HG02678 (cell line): ENCODE data around the gene GPX5.

Experiments used
- ATAC-seq: cut with Tn5 transposase; IDR thresholded peaks from one replicate; pipeline ENCODE4 v1.9.1; 2021; ENCODE audit warnings: mild to moderate bottlenecking, moderate library complexity; ENCODE audit not compliant: unreplicated experiment

The GPX5 gene

DNA sequence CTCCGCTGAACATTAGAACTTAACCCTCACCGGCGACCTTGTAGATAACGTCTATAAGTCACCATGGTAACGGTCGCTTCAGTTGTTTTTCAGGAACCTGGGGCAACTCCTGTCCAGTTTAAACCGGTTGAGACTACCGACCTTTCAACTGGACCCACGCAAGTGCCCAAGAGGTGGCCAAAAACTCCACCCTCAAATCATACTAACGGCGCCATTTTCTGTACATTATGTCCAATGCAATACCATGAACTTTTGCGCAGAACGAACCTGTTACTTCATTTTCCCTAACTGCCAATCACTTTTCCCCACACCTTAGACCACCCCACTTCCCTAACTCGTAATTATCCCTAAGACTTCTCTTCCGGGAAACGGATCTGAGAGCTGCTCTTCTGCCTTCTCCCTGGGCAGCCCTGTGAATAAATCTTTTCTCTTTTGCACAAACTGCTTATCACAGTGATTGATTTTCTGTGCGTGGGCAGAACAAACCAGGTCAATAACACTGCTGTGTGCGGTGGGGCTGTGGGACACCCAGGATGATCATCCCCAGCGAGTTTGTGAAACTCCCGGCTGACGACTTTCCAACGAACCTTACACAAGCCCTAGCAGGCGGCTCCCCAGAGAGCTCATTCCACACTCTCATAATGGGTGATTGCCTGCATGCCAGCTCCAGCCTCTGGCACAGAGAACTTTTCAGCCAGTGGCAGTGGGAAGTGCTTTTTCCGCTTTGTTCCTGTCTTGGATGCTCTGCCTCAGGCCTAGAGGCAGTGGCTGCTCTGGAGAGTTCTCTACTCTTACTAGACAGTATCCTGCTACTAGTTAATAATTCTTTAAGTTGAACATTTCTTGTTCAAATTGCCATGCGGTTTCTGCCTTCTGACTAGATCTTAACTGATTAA lies 28.6 kb downstream of the GPX5 start:
- no peak for ATAC-seq

DNA sequence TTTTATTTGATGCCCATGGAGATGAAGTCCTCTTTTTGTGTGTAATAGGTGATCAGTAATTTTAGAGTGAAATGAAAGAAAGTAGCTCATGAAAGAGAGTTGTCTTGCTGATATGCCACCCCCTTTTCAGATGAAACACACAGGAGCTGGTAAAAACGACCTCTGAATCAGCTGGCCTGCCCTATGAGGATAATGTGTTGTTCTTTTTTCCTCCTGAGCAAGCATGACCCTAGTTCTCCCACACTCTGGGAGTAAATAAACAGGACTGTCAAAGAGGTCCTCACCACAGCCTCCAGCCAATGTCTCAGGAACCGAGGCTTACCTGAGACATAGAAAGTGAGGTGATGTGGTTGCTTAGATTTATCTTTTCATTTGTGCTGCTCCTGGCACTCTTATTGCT lies 29.5 kb downstream of the GPX5 start:
- ATAC-seq = no peak

DNA sequence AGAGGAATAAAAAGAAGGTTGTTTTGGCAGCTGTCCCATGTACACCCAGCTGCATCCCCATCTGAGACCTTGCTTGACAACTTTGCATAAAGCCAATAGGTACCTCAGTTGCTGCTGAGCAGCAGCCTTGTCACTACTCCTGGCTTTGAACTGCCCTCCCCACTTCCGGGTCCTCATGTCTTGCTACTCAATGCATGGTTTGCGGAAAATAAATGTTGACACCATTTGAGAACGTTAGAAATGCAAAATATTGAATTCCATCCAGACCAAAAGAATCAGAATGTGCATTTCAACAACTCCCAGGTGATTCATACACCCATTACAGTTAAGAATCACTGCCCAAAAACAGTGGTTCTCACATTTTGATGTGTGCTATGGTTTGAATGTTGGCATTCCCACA lies 32.9 kb downstream of the GPX5 start:
- no peak for ATAC-seq

DNA sequence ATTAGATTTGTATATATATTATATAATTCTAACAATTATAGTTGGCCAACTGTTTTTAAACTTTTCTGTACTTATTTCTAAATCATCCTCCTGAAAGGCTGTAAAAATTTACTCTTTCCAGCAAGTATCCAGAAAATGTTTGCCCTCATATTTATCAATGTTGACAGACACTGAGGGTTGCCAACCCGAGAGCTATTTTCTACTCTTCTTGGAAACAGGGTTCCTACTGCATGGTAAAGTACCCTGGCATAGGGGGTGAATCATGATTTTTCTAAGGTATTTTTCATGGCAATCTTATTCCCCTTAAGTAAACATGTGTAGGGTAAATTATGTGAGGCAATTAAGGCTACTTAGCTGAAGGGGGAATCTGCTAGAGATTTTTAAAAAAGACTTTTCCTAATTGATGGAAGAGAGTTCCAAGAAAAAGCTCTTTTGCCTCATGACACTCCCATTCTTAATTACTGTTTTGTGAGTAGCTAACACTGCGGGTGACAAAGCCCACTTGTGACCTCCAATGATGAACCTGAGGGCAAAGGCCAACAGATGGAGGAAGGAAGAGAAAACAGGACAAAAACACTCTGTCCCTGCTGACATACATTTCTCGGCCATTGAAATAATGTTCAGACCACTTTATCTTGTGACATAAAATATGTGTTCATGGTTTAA lies 37.9 kb downstream of the GPX5 start:
- ATAC-seq = no peak

DNA sequence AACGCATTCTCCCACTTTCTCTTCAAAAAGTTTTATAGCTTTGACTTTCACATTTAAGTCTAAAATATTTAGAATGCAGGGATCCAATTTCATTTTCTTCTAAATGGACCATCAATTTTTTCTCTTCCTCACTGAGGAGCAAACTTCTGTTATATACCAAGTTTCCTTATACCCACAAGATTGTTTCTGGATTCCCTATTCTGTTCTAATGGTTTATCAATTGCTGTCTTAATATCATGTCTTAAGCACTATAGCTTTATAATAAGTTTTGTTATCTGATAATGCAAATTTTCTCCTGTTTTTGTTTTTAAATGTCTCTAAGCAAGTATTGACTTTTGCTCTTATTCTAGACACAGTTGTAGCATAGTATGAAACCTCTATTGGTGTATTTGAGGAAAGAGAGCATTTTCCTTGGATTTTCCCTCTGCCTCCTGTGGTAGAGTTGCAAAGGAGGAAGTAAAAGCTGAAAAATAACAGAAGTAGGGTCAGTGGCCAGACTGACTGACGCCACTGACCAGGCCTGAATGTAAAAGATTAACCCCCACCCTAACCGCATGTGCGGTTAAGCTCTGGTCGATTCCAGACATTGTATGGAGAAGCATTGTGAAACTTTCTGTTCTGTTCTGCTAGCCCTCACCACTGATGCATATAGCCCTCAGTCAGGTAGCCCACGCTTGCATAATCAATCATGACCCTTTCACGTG lies 40.3 kb downstream of the GPX5 start:
- ATAC-seq = no peak

DNA sequence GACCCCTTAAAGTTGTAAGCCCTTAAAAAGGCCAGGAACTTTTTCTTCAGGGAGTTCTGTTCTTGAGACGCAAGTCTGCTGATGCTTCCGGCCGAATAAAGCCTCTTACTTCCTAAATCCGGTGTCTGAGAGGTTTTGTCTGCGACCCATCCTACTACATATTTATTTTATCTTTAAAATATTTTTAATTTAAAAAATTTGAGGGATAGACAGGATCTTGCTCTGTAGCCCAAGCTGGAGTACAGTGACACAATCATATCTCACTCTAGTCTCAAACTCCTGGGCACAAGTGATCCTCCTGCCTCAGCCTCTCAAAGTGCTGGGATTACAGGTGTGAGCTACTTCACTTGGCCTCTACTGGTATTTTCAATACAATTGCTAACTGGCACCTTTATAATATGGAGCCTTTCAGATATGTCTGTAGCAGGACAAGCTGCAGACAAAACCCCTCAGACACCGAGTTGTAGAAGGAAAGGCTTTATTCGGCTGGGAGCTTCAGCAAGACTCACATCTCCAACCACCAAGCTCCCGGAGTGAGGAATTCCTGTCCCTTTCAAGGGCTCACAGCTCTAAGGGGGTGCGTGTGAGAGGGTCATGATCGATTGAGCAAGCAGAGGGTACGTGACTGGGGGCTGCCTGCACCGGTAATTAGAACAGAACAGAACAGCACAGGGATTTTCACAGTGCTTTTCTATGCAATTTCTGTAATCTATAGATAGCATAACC lies 41.0 kb downstream of the GPX5 start:
- ATAC-seq = no peak

- no peak for ATAC-seq
These were observed 41.8 kb downstream of the GPX5 start for GRCh38 chr6:28567506-28567905.

GRCh38 chr6:28568515-28569108 lies 42.9 kb downstream of the GPX5 start:
- ATAC-seq = no peak

GRCh38 chr6:28569748-28570147 lies 44.1 kb downstream of the GPX5 start:
- no peak for ATAC-seq

DNA sequence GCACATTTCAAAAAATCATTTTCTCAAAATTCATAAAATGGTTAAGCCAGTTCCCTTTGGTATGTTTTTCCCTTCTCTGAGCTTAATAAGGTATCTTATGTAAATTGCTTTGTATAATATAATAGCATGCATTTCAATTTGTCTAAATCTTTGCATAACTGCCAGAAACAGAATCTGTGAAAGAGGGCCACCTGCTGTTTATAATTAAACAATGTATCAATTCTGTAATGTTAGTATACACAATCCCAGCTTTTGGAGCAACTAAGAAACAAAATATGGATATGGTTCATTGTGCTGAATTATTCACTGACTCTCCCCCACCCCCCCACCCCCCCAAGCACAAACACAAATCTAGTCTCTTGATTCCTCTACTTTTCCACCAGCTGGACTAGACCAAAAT lies 54.8 kb downstream of the GPX5 start:
- no peak for ATAC-seq

DNA sequence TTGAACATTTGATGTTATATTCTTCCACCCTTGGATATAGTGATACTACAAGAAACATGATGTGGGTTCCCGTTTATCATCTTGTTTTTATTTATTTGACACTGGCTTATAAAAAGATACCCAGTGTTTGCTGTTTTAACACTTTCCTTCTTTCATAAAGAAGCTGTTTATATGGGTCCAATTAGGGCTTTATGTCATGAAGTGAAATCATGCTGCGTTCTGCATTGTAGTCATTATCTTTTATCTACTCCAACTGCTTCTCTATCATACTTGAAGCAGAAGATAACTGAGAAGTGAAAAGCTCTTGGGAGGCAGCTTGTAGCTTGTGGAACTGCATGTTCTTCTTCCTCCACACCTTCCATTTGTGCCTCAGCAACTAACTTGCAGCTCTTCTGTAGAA lies 57.8 kb downstream of the GPX5 start:
- ATAC-seq = no peak
